ENCODE measurements around the gene PCTP. TPM values are rescaled to one million over a fixed set of nuclear protein-coding genes. Genes with fewer than 3 reads are reported as not detected.

Gene PCTP
- total RNA-seq, 2 experiments from 2014 or later: 7.6 to 8.1 TPM

DNA sequence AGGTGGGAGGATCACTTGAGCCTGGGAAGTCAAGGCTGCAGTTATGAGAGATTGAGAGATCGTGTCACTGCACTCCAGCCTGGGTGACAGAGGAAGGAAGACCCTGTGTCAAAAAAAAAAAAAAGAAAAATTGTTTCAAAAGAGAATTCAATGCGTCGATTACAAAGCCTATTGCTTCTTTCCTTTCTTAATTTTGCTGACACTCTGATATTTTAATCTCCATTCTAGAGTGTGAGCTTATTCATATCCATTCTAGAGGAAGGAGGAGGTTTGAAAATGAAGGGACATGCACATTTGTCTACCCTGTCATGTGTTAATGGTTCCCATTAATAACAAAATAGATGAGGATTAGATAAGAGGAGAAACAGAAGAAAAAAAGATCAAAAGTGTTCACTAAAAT lies 63.1 kb downstream of the PCTP start:
- H3K4me3 Mint-ChIP-seq: no peak overlapping the region
- ChIA-PET POLR2A (no interaction called here), CTCF (no interaction called here)
- ATAC-seq (no peak), DNase-seq (no peak)
- intact Hi-C loops (cut with DNase I, micrococcal nuclease): no loop called here
- no peaks in the 10 kb centered on the region for H3K9me3 Mint-ChIP-seq (ENCODE audit: low read depth)
- H3K27ac Mint-ChIP-seq: no peak overlapping the region
- no peaks in the 10 kb centered on the region for H3K4me1 Mint-ChIP-seq
- peaks cover 15% of the 10 kb centered on the region for H3K27me3 Mint-ChIP-seq
- H3K36me3 Mint-ChIP-seq (ENCODE audit: low read depth): no peaks in the 10 kb centered on the region

DNA sequence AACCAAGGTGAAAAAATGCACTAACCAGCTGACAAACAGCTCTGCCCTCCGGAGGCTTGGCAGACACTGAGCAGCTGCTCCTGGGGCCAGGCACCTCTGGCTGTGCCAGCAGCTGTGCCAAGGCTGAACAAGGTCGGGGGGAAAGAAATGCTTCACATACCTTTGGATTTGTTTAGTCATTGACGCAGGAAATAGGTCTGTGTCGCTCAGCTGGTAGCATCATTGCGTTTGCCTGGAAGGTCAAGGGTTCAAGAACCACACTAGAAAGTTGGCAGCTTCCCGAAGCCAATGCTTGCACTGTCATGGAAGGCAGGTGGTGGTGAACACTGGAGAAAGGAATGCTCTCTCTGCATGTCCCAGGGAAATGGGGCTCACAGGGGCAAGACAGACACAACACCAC lies 63.5 kb downstream of the PCTP start:
- Mint-ChIP-seq H3K9me3 (ENCODE audit: low read depth) (no peaks in the 10 kb centered on the region), H3K4me1 (no peaks in the 10 kb centered on the region), H3K27me3 (peaks cover 15% of the 10 kb centered on the region), H3K4me3 (no peak overlapping the region), H3K36me3 (ENCODE audit: low read depth) (no peaks in the 10 kb centered on the region), H3K27ac (no peak overlapping the region)
- ChIA-PET CTCF (no interaction called here), POLR2A (no interaction called here)
- no peak for DNase-seq
- intact Hi-C loops (cut with DNase I, micrococcal nuclease): no loop called here
- ATAC-seq: no peak

- no peaks in the 10 kb centered on the region for H3K4me1 Mint-ChIP-seq
- H3K9me3 Mint-ChIP-seq (ENCODE audit: low read depth): no peaks in the 10 kb centered on the region
- no peak overlapping the region for H3K27ac Mint-ChIP-seq
- ATAC-seq (no peak), DNase-seq (no peak)
- intact Hi-C loops (cut with DNase I, micrococcal nuclease): no loop called here
- peaks cover 15% of the 10 kb centered on the region for H3K27me3 Mint-ChIP-seq
- ChIA-PET CTCF (interaction anchor here (0.6 to 0.8 kb wide), 3 partner anchors 8 to 301 kb away, joined by 3 read pairs; no protein-coding TSS in a partner anchor), POLR2A (no interaction called here)
- H3K4me3 Mint-ChIP-seq: no peak overlapping the region
- no peaks in the 10 kb centered on the region for H3K36me3 Mint-ChIP-seq (ENCODE audit: low read depth)
Observed at GRCh38 chr17:55816532-55817396, 65.9 kb downstream of the PCTP start.

GRCh38 chr17:55817397-55817709 lies 66.5 kb downstream of the PCTP start:
- no peak for ATAC-seq
- no peak for DNase-seq
- ChIA-PET CTCF (interaction anchor here (0.8 kb wide), 1 partner anchor 10 kb away, joined by 3 read pairs; no protein-coding TSS in a partner anchor), POLR2A (no interaction called here)
- Mint-ChIP-seq H3K9me3 (ENCODE audit: low read depth) (no peaks in the 10 kb centered on the region), H3K4me3 (no peak overlapping the region), H3K27ac (no peak overlapping the region), H3K36me3 (ENCODE audit: low read depth) (no peaks in the 10 kb centered on the region), H3K27me3 (peaks cover 14% of the 10 kb centered on the region), H3K4me1 (no peaks in the 10 kb centered on the region)
- intact Hi-C loops (cut with DNase I, micrococcal nuclease): no loop called here

GRCh38 chr17:55818026-55818425 lies 67.2 kb downstream of the PCTP start:
- no peaks in the 10 kb centered on the region for H3K4me1 Mint-ChIP-seq
- H3K36me3 Mint-ChIP-seq (ENCODE audit: low read depth): no peaks in the 10 kb centered on the region
- intact Hi-C loops (cut with DNase I, micrococcal nuclease): no loop called here
- ATAC-seq (no peak), DNase-seq (no peak)
- H3K27ac Mint-ChIP-seq: no peak overlapping the region
- no peak overlapping the region for H3K4me3 Mint-ChIP-seq
- H3K9me3 Mint-ChIP-seq (ENCODE audit: low read depth): no peaks in the 10 kb centered on the region
- POLR2A ChIA-PET: no interaction called here
- H3K27me3 Mint-ChIP-seq: peaks cover 12% of the 10 kb centered on the region
- CTCF ChIA-PET: interaction anchor here (0.6 kb wide), 1 partner anchor 39 kb away, joined by 3 read pairs; no protein-coding TSS in a partner anchor

- H3K27ac Mint-ChIP-seq: no peak overlapping the region
- H3K27me3 Mint-ChIP-seq: peaks cover 12% of the 10 kb centered on the region
- no peaks in the 10 kb centered on the region for H3K36me3 Mint-ChIP-seq (ENCODE audit: low read depth)
- no peak for ATAC-seq
- H3K4me1 Mint-ChIP-seq: no peaks in the 10 kb centered on the region
- DNase-seq: no peak
- ChIA-PET POLR2A (no interaction called here), CTCF (no interaction called here)
- no peak overlapping the region for H3K4me3 Mint-ChIP-seq
- intact Hi-C loops (cut with DNase I, micrococcal nuclease): no loop called here
- no peaks in the 10 kb centered on the region for H3K9me3 Mint-ChIP-seq (ENCODE audit: low read depth)
Observed at GRCh38 chr17:55818451-55819375, 67.9 kb downstream of the PCTP start.

- no peak for ATAC-seq
- Mint-ChIP-seq H3K27ac (no peak overlapping the region), H3K4me1 (no peaks in the 10 kb centered on the region), H3K4me3 (no peak overlapping the region), H3K9me3 (ENCODE audit: low read depth) (no peaks in the 10 kb centered on the region), H3K36me3 (ENCODE audit: low read depth) (no peaks in the 10 kb centered on the region), H3K27me3 (peaks cover 8% of the 10 kb centered on the region)
- intact Hi-C loops (cut with DNase I, micrococcal nuclease): no loop called here
- CTCF ChIA-PET: no interaction called here
- POLR2A ChIA-PET: no interaction called here
- no peak for DNase-seq
Observed at GRCh38 chr17:55820675-55821074, 69.8 kb downstream of the PCTP start.

- DNase-seq (no peak), ATAC-seq (no peak)
- no peaks in the 10 kb centered on the region for H3K9me3 Mint-ChIP-seq (ENCODE audit: low read depth)
- no peak overlapping the region for H3K4me3 Mint-ChIP-seq
- peaks cover 4% of the 10 kb centered on the region for H3K27me3 Mint-ChIP-seq
- intact Hi-C loops (cut with DNase I, micrococcal nuclease): no loop called here
- CTCF ChIA-PET: no interaction called here
- no peak overlapping the region for H3K27ac Mint-ChIP-seq
- POLR2A ChIA-PET: no interaction called here
- no peaks in the 10 kb centered on the region for H3K36me3 Mint-ChIP-seq (ENCODE audit: low read depth)
- no peaks in the 10 kb centered on the region for H3K4me1 Mint-ChIP-seq
Observed at GRCh38 chr17:55822028-55822427, 71.2 kb downstream of the PCTP start.

DNA sequence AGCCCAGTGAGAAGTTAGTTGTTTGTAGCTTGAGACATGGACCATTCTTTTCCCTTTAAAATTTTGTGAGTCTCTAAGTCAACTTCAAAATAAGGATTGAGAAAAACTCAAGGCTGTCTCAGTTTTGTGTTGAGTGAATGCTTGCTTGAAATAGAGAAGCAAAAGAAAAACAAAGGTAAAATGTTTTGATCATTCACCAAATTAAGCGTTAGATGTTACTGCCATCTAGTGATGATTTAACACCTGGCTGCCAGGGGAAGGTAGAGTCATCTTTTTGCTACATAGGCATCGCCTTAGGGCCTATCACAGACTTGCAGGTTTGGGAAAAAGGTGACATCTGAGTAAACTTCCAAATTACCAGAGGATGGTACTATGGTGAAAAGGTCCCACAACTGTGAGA lies 74.4 kb downstream of the PCTP start:
- Mint-ChIP-seq H3K4me3 (no peak overlapping the region), H3K9me3 (ENCODE audit: low read depth) (no peaks in the 10 kb centered on the region), H3K36me3 (ENCODE audit: low read depth) (no peaks in the 10 kb centered on the region), H3K4me1 (no peaks in the 10 kb centered on the region), H3K27me3 (no peaks in the 10 kb centered on the region), H3K27ac (no peak overlapping the region)
- no peak for DNase-seq
- ChIA-PET CTCF (interaction anchor here (1.0 kb wide), 1 partner anchor 8 kb away, joined by 3 read pairs; no protein-coding TSS in a partner anchor), POLR2A (no interaction called here)
- ATAC-seq: no peak
- intact Hi-C loops (cut with DNase I, micrococcal nuclease): loop anchor here (1.0 to 5.0 kb wide), 3 partner anchors 223 to 299 kb away; no protein-coding TSS in a partner anchor

Other genes starting within 250 kb of the PCTP start
- gene SMIM36, start 239.6 kb upstream of the PCTP start, total RNA-seq: not detected
- gene TMEM100, start 28.2 kb upstream of the PCTP start, total RNA-seq: not detected